Measurements from ENCODE around the gene TMEM119. TPM values are rescaled to one million over a fixed set of nuclear protein-coding genes. Genes with fewer than 3 reads are reported as not detected.
"Not testable (repeated sequence)": the region's sequence is repeated elsewhere in the genome, so short reads cannot be mapped to it uniquely, and the experiment has no call there.

TMEM119 gene
- total RNA-seq, 1 donor from 2014 or later = 0.36 TPM

GRCh38 chr12:108575199-108575912 is 22.5 kb downstream of the TMEM119 start:
- TF ChIP-seq CTCF (IDR thresholded peaks at IDR 0.05; ENCODE audit: unreplicated experiment) = no peak
- no peaks in the 10 kb centered on the region for H3K9me3 Mint-ChIP-seq (ENCODE audit: unreplicated experiment)
- peaks cover 3% of the 10 kb centered on the region for H3K27me3 Mint-ChIP-seq (ENCODE audit: unreplicated experiment)
- H3K4me3 Mint-ChIP-seq (ENCODE audit: unreplicated experiment) = no peak overlapping the region
- H3K4me1 Mint-ChIP-seq (ENCODE audit: unreplicated experiment) = peaks cover 9% of the 10 kb centered on the region
- no peak for DNase-seq (ENCODE audit: low spot score)
- peaks cover 11% of the 10 kb centered on the region for H3K36me3 Mint-ChIP-seq (ENCODE audit: low read depth, unreplicated experiment)
- H3K27ac Mint-ChIP-seq (ENCODE audit: unreplicated experiment) = no peak overlapping the region

GRCh38 chr12:108574276-108574675 is 23.6 kb downstream of the TMEM119 start:
- H3K4me1 Mint-ChIP-seq (ENCODE audit: unreplicated experiment); H3K27me3 Mint-ChIP-seq (ENCODE audit: unreplicated experiment); H3K9me3 Mint-ChIP-seq (ENCODE audit: unreplicated experiment); H3K27ac Mint-ChIP-seq (ENCODE audit: unreplicated experiment); DNase-seq (ENCODE audit: low spot score); H3K4me3 Mint-ChIP-seq (ENCODE audit: unreplicated experiment): not testable (repeated sequence)
- peaks cover 11% of the 10 kb centered on the region for H3K36me3 Mint-ChIP-seq (ENCODE audit: low read depth, unreplicated experiment)

GRCh38 chr12:108573317-108573716 is 24.6 kb downstream of the TMEM119 start:
- H3K36me3 Mint-ChIP-seq (ENCODE audit: low read depth, unreplicated experiment) = peaks cover 10% of the 10 kb centered on the region
- H3K4me1 Mint-ChIP-seq (ENCODE audit: unreplicated experiment) = no peaks in the 10 kb centered on the region
- H3K4me3 Mint-ChIP-seq (ENCODE audit: unreplicated experiment) = no peak overlapping the region
- DNase-seq (ENCODE audit: low spot score) = no peak
- TF ChIP-seq CTCF (IDR thresholded peaks at IDR 0.05; ENCODE audit: unreplicated experiment) = no peak
- peaks cover 4% of the 10 kb centered on the region for H3K27me3 Mint-ChIP-seq (ENCODE audit: unreplicated experiment)
- H3K27ac Mint-ChIP-seq (ENCODE audit: unreplicated experiment) = no peak overlapping the region
- no peaks in the 10 kb centered on the region for H3K9me3 Mint-ChIP-seq (ENCODE audit: unreplicated experiment)

- no peak overlapping the region for H3K4me3 Mint-ChIP-seq (ENCODE audit: unreplicated experiment)
- no peak for DNase-seq (ENCODE audit: low spot score)
- peaks cover under 1% of the 10 kb centered on the region for H3K4me1 Mint-ChIP-seq (ENCODE audit: unreplicated experiment)
- no peaks in the 10 kb centered on the region for H3K9me3 Mint-ChIP-seq (ENCODE audit: unreplicated experiment)
- H3K36me3 Mint-ChIP-seq (ENCODE audit: low read depth, unreplicated experiment) = peaks cover 16% of the 10 kb centered on the region
- peaks cover 2% of the 10 kb centered on the region for H3K27me3 Mint-ChIP-seq (ENCODE audit: unreplicated experiment)
- H3K27ac Mint-ChIP-seq (ENCODE audit: unreplicated experiment) = no peak overlapping the region
- no peak for TF ChIP-seq CTCF (IDR thresholded peaks at IDR 0.05; ENCODE audit: unreplicated experiment)
Observed at GRCh38 chr12:108572166-108572790, 25.6 kb downstream of the TMEM119 start.

GRCh38 chr12:108571609-108572165 is 26.2 kb downstream of the TMEM119 start:
- no peak overlapping the region for H3K4me3 Mint-ChIP-seq (ENCODE audit: unreplicated experiment)
- no peak overlapping the region for H3K27ac Mint-ChIP-seq (ENCODE audit: unreplicated experiment)
- no peaks in the 10 kb centered on the region for H3K9me3 Mint-ChIP-seq (ENCODE audit: unreplicated experiment)
- peaks cover 2% of the 10 kb centered on the region for H3K27me3 Mint-ChIP-seq (ENCODE audit: unreplicated experiment)
- no peak for DNase-seq (ENCODE audit: low spot score)
- no peak for TF ChIP-seq CTCF (IDR thresholded peaks at IDR 0.05; ENCODE audit: unreplicated experiment)
- H3K4me1 Mint-ChIP-seq (ENCODE audit: unreplicated experiment) = peaks cover 3% of the 10 kb centered on the region
- peaks cover 22% of the 10 kb centered on the region for H3K36me3 Mint-ChIP-seq (ENCODE audit: low read depth, unreplicated experiment)
